Neuron (in vitro differentiated cells): ENCODE measurements around the gene COQ10A.

Source experiments
- H2AFZ ChIP-seq: one replicate; pipeline ENCODE4 v1.6.1; 2013; ENCODE audit warnings: low read depth, mild to moderate bottlenecking, inconsistent platforms, low read length, moderate library complexity
- H3K27me3 ChIP-seq: one replicate; pipeline ENCODE4 v1.6.1; 2013; ENCODE audit warnings: low read length; ENCODE audit not compliant: insufficient read depth
- H3K36me3 ChIP-seq: one replicate; pipeline ENCODE4 v1.6.1; 2013; ENCODE audit warnings: low read length; ENCODE audit not compliant: insufficient read depth
- H3K4me1 ChIP-seq: one replicate; pipeline ENCODE4 v1.6.1; 2013; ENCODE audit warnings: low read length; ENCODE audit not compliant: insufficient read depth
- H3K4me3 ChIP-seq: 2 replicates; pipeline ENCODE4 v1.5.1; 2013; ENCODE audit warnings: mild to moderate bottlenecking, low read length, moderate library complexity
- H3K9me3 ChIP-seq: one replicate; pipeline ENCODE4 v1.6.1; 2013; ENCODE audit warnings: low read length

The COQ10A gene

GRCh38 chr12:56315622-56316473 is 49.1 kb downstream of the COQ10A start, which contains the start of gene CNPY2:
TSS of gene CNPY2 (minus strand) at chr12:56315988. CDS start at chr12:56315217, 771 bp downstream.
- H3K27me3 ChIP-seq, result no peaks in the 10 kb centered on the region
- H3K4me3 ChIP-seq, result peak within 1 kb of the TSS; percentile 93
- peaks cover 12% of the 10 kb centered on the region for H3K4me1 ChIP-seq
- peak within 1 kb of the TSS; percentile 12 for H2AFZ ChIP-seq
- no peaks in the 10 kb centered on the region for H3K9me3 ChIP-seq
- H3K36me3 ChIP-seq, result peaks cover 21% of the 10 kb centered on the region

GRCh38 chr12:56317675-56318074 is 50.9 kb downstream of the COQ10A start:
- H3K4me1 ChIP-seq, result peaks cover 12% of the 10 kb centered on the region
- no peak overlapping the region for H3K4me3 ChIP-seq
- H3K27me3 ChIP-seq, result no peaks in the 10 kb centered on the region
- no peak overlapping the region for H2AFZ ChIP-seq
- no peaks in the 10 kb centered on the region for H3K9me3 ChIP-seq
- H3K36me3 ChIP-seq, result peaks cover 16% of the 10 kb centered on the region
